Measurements from ENCODE around the gene KCNIP4.

The KCNIP4 gene

DNA sequence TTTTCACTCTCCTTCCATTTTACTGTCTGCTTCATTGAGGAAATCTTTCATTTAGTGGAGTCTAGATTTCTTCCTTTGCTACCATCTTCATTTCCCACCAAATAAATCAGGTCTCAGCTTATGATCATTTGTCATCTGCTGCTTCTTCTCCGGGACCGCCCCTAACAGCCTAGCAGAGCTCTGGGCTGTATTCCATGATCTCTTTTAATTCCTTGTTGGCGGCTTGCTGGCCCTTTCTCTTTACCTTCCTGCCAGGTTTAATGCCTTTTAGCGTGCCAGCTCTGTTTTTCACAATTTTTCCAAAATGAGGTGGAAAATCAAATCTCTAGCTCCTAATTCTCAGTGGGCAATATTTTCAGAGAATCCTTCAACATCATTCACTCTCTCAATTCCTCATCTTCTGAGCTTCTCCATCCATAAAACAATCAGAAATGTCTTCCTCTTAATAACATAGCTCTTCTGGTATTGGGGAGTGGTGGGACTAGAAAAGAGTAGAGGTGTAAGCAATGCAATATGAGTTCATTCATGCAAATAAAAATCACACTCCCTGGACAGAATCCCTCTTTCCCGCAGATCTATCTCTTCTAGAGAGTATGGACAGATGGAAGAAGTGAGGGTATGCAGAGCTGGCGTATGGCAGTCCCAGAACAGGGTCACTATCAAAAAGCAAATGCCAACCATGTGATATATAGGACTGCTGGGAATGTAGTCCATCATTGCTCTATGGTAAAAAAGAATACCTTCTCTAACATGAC, 491.3 kb downstream of the KCNIP4 start:
- no peak for DNase-seq (ENCODE audit: low spot score)

DNA sequence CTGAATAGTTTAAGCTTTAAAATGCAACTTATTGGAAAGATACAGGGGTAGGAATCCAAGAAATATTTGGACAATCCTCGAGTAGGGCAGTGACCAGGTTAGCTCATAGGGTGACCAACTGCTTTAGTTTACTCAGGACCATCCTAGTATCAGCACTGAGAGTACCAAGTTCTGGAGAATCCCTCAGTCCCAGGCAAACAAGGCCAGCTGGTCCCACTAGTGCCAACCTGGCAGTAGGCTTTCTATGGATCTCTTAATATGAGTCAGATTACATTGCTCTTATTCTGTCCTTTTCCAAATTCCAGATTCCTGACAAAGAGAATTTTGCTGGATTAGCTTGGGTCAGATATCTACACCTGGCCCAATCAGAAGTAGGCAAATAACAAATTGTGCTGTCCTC, 493.7 kb downstream of the KCNIP4 start:
- DNase-seq (ENCODE audit: low spot score), result no peak

DNA sequence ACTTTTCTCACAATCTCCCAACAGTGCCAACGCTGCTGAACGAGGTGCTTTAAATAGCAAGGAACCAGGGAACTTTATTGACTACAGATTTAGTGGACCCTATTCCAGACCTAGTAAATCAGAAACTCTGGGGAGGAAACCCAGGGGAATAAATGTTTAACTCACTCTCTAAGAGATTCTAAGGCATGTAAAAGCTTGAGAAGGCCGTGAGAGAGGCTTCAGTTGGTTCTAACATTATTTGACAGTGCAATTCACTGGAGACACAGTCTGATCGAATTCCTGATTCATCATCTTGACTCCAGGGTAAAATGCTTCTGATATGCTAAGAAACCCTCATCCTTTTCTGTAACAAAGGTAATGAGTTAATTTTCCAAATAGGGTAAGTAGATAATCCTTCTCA, 494.4 kb downstream of the KCNIP4 start:
- DNase-seq (ENCODE audit: low spot score), result no peak

DNA sequence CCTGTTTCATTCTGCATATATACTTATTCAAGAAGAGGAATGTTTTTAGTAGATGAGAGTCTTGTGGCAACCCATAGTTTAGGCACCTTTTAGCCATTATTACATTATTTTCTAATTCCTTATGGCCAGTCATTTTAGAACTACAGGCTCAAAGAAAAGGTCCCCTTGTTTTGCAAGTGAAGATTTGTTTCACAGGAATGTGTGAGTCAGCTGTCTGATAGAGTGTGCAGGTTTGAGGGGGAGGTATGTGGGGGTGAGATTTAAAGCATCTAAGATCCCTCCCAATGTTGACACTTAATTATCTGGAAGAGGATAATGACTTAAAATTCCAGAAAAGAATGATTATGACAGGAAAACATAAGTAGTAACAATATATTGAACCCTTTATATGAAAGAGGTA, 495.6 kb downstream of the KCNIP4 start:
- no peak for DNase-seq (ENCODE audit: low spot score)

DNA sequence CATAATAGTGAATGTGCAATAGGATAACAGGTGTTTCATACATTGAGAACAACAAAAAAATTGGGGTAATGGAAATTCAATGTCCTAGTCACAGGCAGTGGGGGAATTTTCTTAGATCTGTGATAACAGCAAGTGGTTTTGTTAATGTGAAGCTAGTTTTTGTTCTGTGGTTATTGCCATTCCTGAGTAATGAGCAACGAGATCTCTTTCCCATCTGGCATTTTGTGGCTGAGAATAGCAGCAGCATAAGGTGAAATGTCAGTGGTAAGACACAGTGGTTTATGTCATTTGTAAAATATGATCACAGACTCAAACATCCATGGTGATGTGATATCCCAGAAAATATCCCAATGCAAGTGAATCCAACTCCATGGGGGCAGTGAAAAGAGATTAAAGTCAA, 497.5 kb downstream of the KCNIP4 start:
- no peak for DNase-seq (ENCODE audit: low spot score)

DNA sequence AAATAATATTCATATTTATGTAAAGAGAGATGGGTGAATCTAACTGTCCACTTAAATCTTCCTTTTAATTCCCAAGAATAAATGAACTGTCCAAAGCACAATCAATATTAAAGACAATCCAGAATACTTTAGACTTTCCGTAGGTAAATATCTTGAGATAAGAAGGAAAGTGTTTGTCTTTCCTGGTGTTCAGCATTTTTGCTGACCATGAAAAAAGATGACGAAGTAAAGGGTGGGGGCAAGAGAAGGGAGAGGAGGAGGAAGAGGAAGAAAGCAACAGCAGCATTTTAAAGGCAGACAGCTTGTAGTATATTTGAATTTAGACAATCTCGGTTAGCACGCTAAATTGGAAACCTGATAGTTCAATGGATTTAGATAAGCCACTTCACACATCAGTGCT, 498.2 kb downstream of the KCNIP4 start:
- DNase-seq (ENCODE audit: low spot score), result no peak

DNA sequence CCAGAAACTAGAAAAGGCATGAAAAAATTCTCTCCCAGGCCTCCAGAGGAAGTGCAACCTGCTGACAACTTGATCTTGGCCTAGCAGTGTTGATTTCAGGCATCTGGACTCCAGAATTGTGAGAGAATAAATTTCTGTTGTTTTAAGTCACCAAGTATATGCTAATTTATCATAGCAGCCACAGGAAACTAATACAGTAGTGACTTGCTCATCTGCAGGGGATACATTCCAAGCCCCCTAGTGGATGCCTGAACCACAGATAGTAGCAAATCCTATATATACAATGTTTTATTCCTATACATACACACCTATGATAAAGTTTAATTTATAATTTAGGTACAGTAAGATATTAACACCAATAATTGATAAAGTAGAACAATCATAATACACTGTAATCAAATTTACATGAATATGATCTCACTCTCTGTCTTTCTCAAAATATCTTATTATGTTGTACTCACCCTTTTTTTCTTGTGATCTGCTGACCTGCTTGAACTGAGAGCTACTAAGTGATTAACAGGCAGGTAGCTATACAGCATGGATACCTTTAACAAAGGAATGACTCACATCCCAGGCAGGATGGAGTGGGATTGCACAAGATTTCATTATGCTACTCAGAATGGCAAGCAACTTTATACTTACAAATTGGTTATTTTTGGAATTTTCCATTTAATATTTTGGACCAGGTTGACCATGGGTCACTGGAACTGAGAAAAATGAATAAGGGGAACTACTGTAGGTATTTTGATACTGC, 501.1 kb downstream of the KCNIP4 start:
- no peak for DNase-seq (ENCODE audit: low spot score)

DNA sequence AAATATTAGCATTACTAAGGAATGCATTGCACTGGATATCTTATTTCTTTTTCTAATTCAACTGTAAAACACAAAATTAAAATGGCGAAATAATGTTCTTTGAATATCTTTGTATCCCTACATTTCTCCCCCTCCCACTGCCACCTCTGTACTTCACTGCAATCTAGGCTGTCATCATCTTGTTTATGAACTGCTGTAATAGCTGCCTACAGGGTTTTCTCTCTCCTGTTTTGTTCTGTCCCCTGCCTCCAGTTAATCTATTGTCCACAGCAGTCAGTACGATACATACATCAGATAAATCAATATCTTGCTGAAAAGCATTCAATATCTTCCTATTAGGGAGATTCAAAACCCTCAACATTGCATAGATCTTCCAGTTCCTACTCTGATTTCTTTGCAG, 528.4 kb downstream of the KCNIP4 start:
- no peak for DNase-seq (ENCODE audit: low spot score)

DNA sequence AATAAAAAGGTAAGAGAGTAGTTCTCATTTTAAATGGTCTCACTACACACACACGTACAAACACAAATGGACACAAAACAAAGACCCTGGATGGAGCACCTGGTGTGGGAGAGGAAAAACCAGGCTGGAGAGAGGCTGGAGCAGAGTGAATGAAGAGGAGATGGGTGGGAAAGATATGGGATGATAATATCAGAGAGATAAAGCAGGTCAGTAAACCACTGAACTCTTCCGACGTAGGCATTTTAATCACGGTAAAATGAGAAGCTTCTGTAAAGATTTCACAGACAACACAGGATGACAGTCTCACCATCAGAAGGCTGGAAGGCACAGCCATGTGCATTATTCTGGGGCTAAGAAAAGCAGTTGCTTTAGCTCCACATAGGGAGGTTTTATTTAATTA, 532.8 kb downstream of the KCNIP4 start:
- DNase-seq (ENCODE audit: low spot score), result no peak

DNA sequence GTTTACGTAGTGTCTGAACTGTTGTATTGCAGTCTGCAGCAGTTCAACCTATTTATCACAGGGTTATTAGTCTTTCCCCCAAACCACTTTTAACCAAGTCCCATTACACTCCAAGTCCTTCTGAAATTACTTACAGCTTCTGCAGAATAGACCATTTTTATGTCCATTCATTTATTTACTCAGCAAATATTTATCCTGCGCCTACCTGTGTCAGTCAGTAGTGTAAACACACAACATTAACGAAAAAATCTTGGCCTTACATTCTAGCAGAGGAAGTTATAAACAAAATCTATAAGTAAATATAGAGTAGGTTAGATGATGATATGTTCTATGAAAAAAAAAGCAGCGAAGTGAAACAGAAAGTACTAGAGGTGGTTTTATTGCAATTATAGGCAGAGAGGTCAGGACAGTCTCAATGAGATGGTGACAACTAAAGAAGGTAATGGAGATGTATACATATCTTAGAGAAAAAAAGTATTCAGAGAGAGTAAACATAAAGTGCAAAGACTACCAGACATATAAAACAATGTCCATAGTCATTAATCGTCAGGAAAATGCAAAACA, 534.7 kb downstream of the KCNIP4 start:
- DNase-seq (ENCODE audit: low spot score), result no peak

DNA sequence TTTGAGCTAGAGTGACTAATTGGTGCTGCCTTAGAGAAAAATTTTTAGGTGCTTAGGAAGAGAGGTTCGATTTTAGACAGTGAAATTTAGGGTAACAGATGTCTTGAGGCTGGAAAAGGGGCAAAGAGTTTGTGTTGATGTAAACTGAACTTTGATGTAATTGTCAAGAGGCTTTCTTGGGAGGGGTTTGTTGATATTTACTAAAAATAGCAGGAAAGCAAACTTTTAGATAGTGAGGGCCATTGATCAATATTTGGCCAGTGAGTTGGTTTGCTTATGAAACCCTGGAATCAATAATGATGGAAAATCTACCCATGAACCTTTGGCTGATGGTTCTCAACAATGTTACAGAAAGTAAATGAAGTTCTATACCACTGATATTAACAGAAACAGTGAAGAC, 537.5 kb downstream of the KCNIP4 start:
- DNase-seq (ENCODE audit: low spot score), result no peak

DNA sequence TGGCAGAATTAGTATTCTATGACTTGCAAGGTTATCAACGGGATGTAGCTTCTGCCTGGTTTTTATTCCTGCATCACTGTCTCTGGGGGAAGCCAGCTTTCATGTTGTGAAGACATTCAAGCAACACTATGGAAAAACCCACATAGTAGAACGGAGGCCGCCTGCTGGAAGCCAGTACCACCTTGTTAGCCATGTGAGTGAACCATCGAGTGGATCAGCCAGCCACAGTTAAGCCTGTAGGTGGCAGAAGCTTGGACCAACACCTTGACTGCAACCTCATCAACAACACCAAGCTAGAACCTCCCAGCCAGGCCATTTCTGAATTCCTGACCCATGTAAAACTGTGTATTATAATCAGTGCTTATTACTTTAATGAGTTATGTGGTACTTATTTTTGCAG, 538.2 kb downstream of the KCNIP4 start:
- no peak for DNase-seq (ENCODE audit: low spot score)

DNA sequence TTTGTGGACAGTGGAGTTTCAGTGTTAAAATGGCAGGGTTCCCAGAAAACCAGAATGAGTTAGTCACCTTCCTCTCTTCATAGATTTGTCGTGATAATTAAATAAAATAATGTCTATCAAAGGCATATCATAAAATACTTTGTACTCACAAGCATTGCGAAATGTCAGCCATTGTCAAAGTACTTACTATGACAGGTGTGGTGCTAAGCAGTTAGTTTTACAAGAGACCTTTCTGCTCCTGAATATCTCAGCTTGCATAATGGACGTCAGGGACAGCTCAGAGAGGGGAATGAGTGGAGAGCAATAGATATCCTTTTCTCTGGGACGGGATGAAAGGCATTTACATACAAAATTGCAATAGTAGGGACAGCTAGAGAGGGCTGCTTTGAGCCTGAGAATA, 560.9 kb downstream of the KCNIP4 start:
- DNase-seq (ENCODE audit: low spot score), result no peak

DNA sequence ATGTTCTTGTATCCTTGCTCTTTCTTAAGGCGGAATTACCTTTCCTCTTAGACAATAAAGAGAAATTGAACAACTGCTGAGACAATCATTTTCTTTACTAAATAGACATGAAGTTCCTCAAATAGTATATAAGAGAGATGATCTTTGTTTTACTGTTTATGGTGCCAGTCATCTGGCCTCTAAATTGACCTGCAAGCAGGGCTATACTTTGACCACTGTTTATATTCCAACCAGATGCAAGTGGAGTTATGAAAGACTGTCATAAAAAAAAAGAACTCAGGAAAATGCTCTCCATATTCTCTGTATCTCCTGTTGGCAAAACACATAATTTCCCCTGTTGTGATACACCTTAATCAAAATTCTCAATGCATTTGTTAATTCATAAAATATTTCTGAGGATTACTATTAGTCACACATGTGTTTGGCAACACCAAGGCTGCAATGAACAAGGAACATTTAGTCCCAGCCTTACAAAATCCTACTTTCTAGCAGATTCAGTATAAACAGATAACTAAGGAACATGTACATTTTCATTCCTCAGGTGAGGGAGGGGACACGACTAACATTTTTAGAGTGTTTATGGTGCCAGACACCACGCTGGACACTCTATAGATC, 562.3 kb downstream of the KCNIP4 start:
- no peak for DNase-seq (ENCODE audit: low spot score)

DNA sequence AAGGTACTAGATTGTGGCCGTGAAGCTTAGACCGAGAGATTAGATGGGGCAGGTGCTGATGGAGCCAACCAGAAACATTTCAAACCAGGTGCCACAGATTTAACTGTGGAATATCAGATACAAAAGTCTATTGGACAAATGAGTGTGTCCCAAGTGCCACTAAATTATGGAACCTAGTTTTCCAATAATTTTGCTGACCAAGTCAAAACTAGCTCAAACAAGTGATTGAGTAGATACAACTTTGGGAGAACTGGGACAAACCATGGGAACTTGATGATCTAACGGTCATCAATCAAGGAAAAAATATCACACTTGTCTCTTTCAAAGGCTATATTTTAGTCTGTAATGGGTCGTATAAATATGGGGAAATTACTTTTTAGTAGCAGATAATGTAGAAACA, 562.9 kb downstream of the KCNIP4 start:
- DNase-seq (ENCODE audit: low spot score), result no peak

DNA sequence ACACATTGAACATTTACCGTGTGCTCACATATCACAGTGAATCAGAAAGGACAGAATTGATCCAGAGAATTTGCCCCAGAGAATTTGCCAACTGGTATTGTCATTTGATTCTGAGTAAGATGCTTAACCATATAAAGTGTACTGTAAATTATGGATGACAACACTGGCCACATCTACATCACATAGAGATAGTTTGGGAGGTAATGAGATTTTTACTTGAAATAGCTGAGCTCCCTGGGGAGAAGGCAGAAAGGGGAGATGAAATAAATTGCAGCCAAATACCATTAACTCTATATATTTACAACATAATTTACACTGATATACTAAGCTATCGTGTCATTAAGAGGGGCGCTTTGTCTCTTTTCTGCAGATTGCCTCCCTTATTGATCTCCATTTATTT, 564.0 kb downstream of the KCNIP4 start:
- no peak for DNase-seq (ENCODE audit: low spot score)

DNA sequence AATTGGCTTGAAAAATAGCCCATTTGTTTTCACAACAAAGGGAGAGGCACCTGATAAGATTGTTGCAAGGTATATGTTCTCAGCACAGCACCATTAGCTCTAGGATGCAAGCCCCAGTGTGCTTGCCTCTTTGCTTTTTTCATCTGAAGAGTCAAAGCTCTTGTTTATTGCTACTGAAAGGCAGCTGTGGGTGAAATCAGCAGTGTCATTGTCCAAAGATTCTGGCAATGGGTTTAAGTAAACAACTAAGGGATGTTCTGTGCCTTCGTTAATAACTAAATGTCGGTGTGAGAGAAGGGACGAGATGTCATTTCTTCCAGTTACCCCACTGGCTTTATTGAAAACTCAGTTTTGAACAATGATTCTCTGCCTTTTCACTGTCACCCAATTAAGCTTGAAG, 567.7 kb downstream of the KCNIP4 start:
- no peak for DNase-seq (ENCODE audit: low spot score)

DNA sequence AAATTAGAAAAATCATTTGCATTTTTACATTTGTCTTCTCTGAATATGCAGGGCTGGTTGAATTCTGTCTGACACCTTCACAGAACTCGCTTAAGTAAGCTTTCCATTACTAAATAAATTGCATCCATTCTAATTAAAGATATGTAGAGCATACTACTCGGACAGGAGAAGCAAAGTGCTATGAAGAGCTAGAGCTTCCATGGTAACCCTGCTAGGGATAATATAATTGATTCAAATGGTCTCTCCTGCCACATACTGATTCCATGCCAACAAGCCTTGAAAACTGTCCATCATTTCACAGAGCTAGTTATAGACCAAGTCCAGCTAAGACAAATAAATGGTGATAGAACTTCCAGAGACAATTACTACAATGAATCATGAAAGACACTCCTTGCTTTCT, 571.5 kb downstream of the KCNIP4 start:
- no peak for DNase-seq (ENCODE audit: low spot score)

DNA sequence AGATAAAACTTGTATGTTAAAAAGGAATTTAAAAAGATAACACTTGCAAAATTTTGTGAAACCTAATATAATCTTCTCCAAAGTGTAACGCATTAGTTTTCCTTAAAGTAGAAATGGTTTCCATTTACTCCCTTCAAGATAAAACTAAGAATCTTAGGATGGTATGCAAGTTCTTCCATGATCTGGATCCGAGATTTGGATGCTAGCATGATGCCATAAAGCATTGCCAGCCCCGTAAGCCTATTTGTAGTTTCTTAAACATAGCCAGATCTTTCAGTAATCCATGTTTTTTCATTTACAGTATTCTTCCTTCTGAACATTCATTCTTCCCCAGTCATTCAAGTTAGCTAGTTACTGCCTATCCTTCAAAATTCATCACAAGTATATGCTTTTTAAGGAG, 572.4 kb downstream of the KCNIP4 start:
- DNase-seq (ENCODE audit: low spot score), result no peak

DNA sequence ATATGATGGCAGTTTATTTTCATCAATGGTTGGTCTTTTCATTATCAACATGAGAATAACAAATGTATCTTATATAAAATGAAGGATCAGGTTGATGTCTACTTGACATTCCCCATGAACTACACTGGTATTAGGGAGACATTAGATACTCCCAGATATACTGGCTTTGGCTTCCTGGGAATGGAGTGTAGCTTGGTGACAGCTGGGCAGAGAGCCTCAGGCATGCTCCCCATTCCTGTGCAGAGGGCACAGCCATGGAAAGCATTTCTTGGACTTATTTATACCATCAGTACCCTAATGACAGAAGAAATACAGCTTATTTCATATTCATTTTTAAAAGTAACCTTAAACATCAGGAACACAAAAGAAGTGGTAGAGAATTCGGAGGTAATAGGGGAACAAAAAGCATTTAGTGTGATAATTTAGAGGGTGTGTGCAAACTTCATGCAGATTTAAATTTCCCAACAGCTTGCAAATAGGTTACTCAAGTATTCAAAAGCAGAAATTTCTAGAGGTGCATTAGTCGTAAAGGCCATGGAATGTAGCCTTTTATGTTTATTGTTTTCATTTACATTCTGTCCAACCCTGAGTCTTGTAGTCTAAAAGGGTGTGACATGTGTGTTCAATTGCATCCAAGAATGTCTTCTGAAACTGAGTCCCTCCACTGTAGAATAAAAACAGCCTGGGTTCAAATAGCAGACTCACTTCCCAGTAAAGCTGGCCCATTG, 573.8 kb downstream of the KCNIP4 start:
- no peak for DNase-seq (ENCODE audit: low spot score)

DNA sequence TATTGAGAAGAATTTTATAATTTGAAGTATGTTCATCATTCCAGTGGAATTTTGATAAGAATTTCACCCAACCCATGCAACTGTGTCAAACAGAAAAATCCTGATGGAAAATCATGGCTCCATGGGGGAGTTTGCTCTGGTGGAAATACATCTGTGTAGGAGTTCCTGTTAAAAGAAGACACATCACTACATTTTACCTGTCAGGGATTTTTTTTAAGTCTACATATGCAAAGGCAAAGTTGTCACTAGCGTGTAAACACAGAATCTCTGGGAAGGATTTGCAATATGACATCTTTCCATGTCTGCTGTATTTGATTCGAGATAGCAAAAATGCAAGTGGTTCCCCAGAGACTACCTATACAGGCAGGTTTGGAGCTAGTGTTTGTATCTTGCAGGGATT, 581.0 kb downstream of the KCNIP4 start:
- no peak for DNase-seq (ENCODE audit: low spot score)

DNA sequence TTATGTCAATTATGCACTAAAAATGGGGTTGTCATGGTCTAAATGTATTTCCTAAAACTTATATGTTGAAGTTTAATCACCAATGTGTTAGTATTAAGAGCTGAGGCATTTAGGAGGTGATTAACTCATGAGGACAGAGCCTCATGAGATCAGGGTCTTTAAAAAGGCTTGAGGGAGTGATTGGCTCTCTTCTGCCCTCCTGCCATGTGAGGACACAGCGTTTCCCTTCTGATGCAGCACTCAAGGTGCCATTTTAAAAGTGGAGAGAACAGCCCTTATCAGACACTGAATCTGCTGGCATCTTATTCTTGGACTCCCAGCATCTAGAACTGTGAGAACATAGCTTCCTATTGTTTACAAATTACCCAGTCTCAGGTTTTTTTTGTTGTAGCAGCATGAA, 581.7 kb downstream of the KCNIP4 start:
- no peak for DNase-seq (ENCODE audit: low spot score)

Data from CD4-positive, alpha-beta T cell treated with Interleukin-6 at 100 ng/mL for 8 hours (primary cell).